H1 (cell line): Measurements from ENCODE around the gene PSMB3. TPM values are rescaled to one million over a fixed set of nuclear protein-coding genes. Genes with fewer than 3 reads are reported as not detected.

Source experiments
- CTCF ChIA-PET: fragments of 300-600 bp; sonication (Branson Sonifier 250); formaldehyde crosslinking; loops from one replicate; lab custom pipeline; 2021; ENCODE audit not compliant: partially characterized antibody; lab: Charles Lee
- POLR2A ChIA-PET: fragments of 300-600 bp; sonication (Branson Sonifier 250); formaldehyde crosslinking; loops from one replicate; lab custom pipeline; 2021; ENCODE audit warnings: inconsistent platforms; ENCODE audit not compliant: partially characterized antibody; lab: Charles Lee
- DNase-seq, 2 experiments: peaks; one replicate each; pipeline versions ENCODE4 v3.0.0 to v3.0.0-alpha.2; 2010 to 2022; ENCODE audit warnings: low spot score in 2 of 2, low read depth in 1 of 2, mixed read lengths in 1 of 2
- FAIRE-seq: peaks from 2 replicates; lab custom pipeline; 2011; peaks lifted over from hg19 to GRCh38; lab: Jason Lieb, UNC
- H2AFZ ChIP-seq: 2 replicates; pipeline ENCODE4 v1.8.1; 2012; ENCODE audit warnings: low read length, inconsistent platforms
- H2AK5ac ChIP-seq: 2 replicates; pipeline ENCODE4 v1.6.1; 2013; ENCODE audit warnings: low read depth, low read length
- H2BK120ac ChIP-seq: replicated peaks from 2 replicates; pipeline ENCODE3; 2013; ENCODE audit warnings: low read depth, low read length, inconsistent platforms
- H2BK12ac ChIP-seq: 2 replicates; pipeline ENCODE4 v1.6.1; 2013; ENCODE audit warnings: low read depth, low read length
- H2BK15ac ChIP-seq: 2 replicates; pipeline ENCODE4 v1.6.1; 2013; ENCODE audit warnings: low read length
- H2BK20ac ChIP-seq: 2 replicates; pipeline ENCODE4 v1.6.1; 2013; ENCODE audit warnings: low read length
- H2BK5ac ChIP-seq: 2 replicates; pipeline ENCODE4 v1.6.1; 2013; ENCODE audit warnings: low read depth, low read length
- H3K14ac ChIP-seq: 2 replicates; pipeline ENCODE4 v1.6.1; 2013; ENCODE audit warnings: inconsistent platforms; ENCODE audit not compliant: insufficient read length
- H3K18ac ChIP-seq: 2 replicates; pipeline ENCODE4 v1.6.1; 2013; ENCODE audit warnings: low read length; ENCODE audit errors: extremely low read depth
- H3K23ac ChIP-seq: 2 replicates; pipeline ENCODE4 v1.6.1; 2013; ENCODE audit warnings: inconsistent platforms; ENCODE audit not compliant: insufficient read length
- H3K23me2 ChIP-seq: 2 replicates; pipeline ENCODE4 v1.6.1; 2013; ENCODE audit warnings: low read depth, low read length
- H3K27ac ChIP-seq: 2 replicates; pipeline ENCODE4 v1.6.1; 2011; ENCODE audit warnings: low read depth, low read length, inconsistent platforms
- H3K27me3 ChIP-seq, 4 experiments: replicated peaks in 1 of 4; 1 replicate in 1 of 4; 2 replicates in 3 of 4; pipeline versions ENCODE4 v1.6.1 to v1.8.1; 2011 to 2013; ENCODE audit warnings: low read length in 3 of 4, mild to moderate bottlenecking in 3 of 4, inconsistent platforms in 2 of 4, mixed read lengths in 2 of 4, moderate library complexity in 1 of 4; ENCODE audit not compliant: control insufficient read depth in 3 of 4, insufficient read depth in 3 of 4; ENCODE audit errors: extremely low read depth in 1 of 4
- H3K36me3 ChIP-seq, 4 experiments: 2 replicates each; pipeline versions ENCODE4 v1.6.1 to v1.8.1; 2011 to 2013; ENCODE audit warnings: mild to moderate bottlenecking in 4 of 4, low read length in 3 of 4, moderate library complexity in 2 of 4, control low read depth in 1 of 4, inconsistent platforms in 1 of 4; ENCODE audit not compliant: insufficient read depth in 4 of 4, control insufficient read depth in 2 of 4
- H3K4ac ChIP-seq: replicated peaks from 2 replicates; pipeline ENCODE3; 2013; ENCODE audit warnings: low read length, low read depth, mixed read lengths, inconsistent platforms; ENCODE audit not compliant: insufficient read length
- H3K4me1 ChIP-seq, 4 experiments: replicated peaks in 1 of 4; 1 replicate in 1 of 4; 2 replicates in 3 of 4; pipeline versions ENCODE4 v1.6.1 to v1.8.1; 2011 to 2013; ENCODE audit warnings: low read length in 3 of 4, inconsistent platforms in 2 of 4, mixed read lengths in 1 of 4; ENCODE audit not compliant: insufficient read depth in 4 of 4, control insufficient read depth in 3 of 4
- H3K4me2 ChIP-seq, 2 experiments: 2 replicates each; pipeline versions ENCODE4 v1.6.1 to v1.8.1; 2011 to 2013; ENCODE audit warnings: low read depth in 2 of 2, low read length in 2 of 2, control low read depth in 1 of 2, inconsistent platforms in 1 of 2, mild to moderate bottlenecking in 1 of 2; ENCODE audit not compliant: insufficient read depth in 1 of 2
- H3K4me3 ChIP-seq, 4 experiments: fragments of 200-600, 300-600 bp in 1 of 4; sonication (generic), shearing (Covaris generic), sonication (Bioruptor Twin) in 1 of 4; 2 replicates each; pipeline versions ENCODE4 v1.5.1 to v1.8.1; 2011 to 2016; ENCODE audit warnings: low read length in 4 of 4, low read depth in 3 of 4, control low read depth in 2 of 4, inconsistent platforms in 2 of 4, mild to moderate bottlenecking in 2 of 4, mixed read lengths in 1 of 4, moderate library complexity in 1 of 4; ENCODE audit not compliant: insufficient read depth in 2 of 4; ENCODE audit errors: extremely low read depth in 1 of 4
- H3K56ac ChIP-seq: replicated peaks from 2 replicates; pipeline ENCODE3; 2013; ENCODE audit warnings: low read depth, mild to moderate bottlenecking, mixed read lengths, low read length, inconsistent platforms; ENCODE audit not compliant: insufficient read length
- H3K79me1 ChIP-seq: 2 replicates; pipeline ENCODE4 v1.6.1; 2013; ENCODE audit warnings: low read depth, low read length, control low read depth
- H3K79me2 ChIP-seq, 2 experiments: 2 replicates each; pipeline versions ENCODE4 v1.6.1 to v1.8.1; 2012 to 2013; ENCODE audit warnings: low read length in 2 of 2, mild to moderate bottlenecking in 2 of 2, inconsistent platforms in 1 of 2; ENCODE audit not compliant: insufficient read depth in 2 of 2, control insufficient read depth in 1 of 2
- H3K9ac ChIP-seq, 4 experiments: replicated peaks in 1 of 4; 1 replicate in 1 of 4; 2 replicates in 3 of 4; pipeline versions ENCODE4 v1.6.1 to v1.8.1; 2011 to 2013; ENCODE audit warnings: low read depth in 3 of 4, low read length in 3 of 4, control low read depth in 2 of 4, mild to moderate bottlenecking in 2 of 4, moderate library complexity in 2 of 4, inconsistent platforms in 1 of 4; ENCODE audit errors: extremely low read depth in 1 of 4
- H3K9me3 ChIP-seq, 2 experiments: 2 replicates each; pipeline versions ENCODE4 v1.6.1 to v1.8.1; 2012 to 2013; ENCODE audit warnings: mild to moderate bottlenecking in 2 of 2, moderate library complexity in 2 of 2, control low read depth in 1 of 2, inconsistent platforms in 1 of 2, low read depth in 1 of 2, low read length in 1 of 2, mixed read lengths in 1 of 2; ENCODE audit not compliant: insufficient read depth in 2 of 2
- H4K20me1 ChIP-seq, 2 experiments: replicated peaks in 1 of 2; 2 replicates each; pipeline versions ENCODE3 to v1.8.1; 2011 to 2013; ENCODE audit warnings: inconsistent platforms in 2 of 2, low read length in 2 of 2, mild to moderate bottlenecking in 1 of 2; ENCODE audit not compliant: insufficient read depth in 2 of 2, control insufficient read depth in 1 of 2
- H4K5ac ChIP-seq: 2 replicates; pipeline ENCODE4 v1.6.1; 2013; ENCODE audit warnings: low read length, low read depth, mixed read lengths, inconsistent platforms; ENCODE audit not compliant: insufficient read length
- H4K8ac ChIP-seq: 2 replicates; pipeline ENCODE4 v1.8.0; 2013; ENCODE audit warnings: mild to moderate bottlenecking, moderate library complexity, low read length, inconsistent platforms; ENCODE audit not compliant: insufficient read depth; ENCODE audit errors: extremely low read depth
- H4K91ac ChIP-seq: replicated peaks from 2 replicates; pipeline ENCODE3; 2013; ENCODE audit warnings: low read length, mixed read lengths, inconsistent platforms; ENCODE audit not compliant: insufficient read length
- ASH2L ChIP-seq: fragments of 200-600, 300-600 bp; sonication (generic); IDR thresholded peaks from one replicate; pipeline ENCODE4 v1.7.1; 2017; ENCODE audit warnings: low read length
- BACH1 ChIP-seq: IDR thresholded peaks from 2 replicates; pipeline ENCODE4 v1.6.1; 2012; ENCODE audit warnings: low read length, improper control_type of control experiment
- CTBP2 ChIP-seq: IDR thresholded peaks from 2 replicates; pipeline ENCODE4 v1.7.0; 2011; ENCODE audit warnings: borderline replicate concordance, mild to moderate bottlenecking, moderate library complexity, mixed read lengths, low read length; ENCODE audit not compliant: insufficient read depth, insufficient read length
- FOSL1 ChIP-seq: IDR thresholded peaks from 2 replicates; pipeline ENCODE4 v1.6.1; 2011; ENCODE audit warnings: mild to moderate bottlenecking, low read depth, low read length, moderate library complexity; ENCODE audit not compliant: insufficient read depth
- MAFK ChIP-seq: IDR thresholded peaks from 2 replicates; pipeline ENCODE4 v1.6.1; 2012; ENCODE audit warnings: low read depth, mild to moderate bottlenecking, improper control_type of control experiment, low read length
- POLR2A ChIP-seq, 2 experiments: IDR thresholded peaks; 1 replicate in 1 of 2; 2 replicates in 1 of 2; pipeline ENCODE4 v1.6.1; 2011; ENCODE audit warnings: low read depth in 2 of 2, low read length in 2 of 2, mild to moderate bottlenecking in 2 of 2; ENCODE audit errors: control extremely low read depth in 1 of 2
- SIN3A ChIP-seq, 2 experiments: IDR thresholded peaks in 1 of 2; conservative IDR thresholded peaks in 1 of 2; 2 replicates each; pipeline ENCODE4 v1.6.1; 2011 to 2012; ENCODE audit warnings: low read length in 2 of 2, improper control_type of control experiment in 1 of 2, low read depth in 1 of 2, mild to moderate bottlenecking in 1 of 2
- SP4 ChIP-seq: IDR thresholded peaks from 2 replicates; pipeline ENCODE4 v1.6.1; 2012; ENCODE audit warnings: low read length, inconsistent platforms
- SUZ12 ChIP-seq: fragments of 200-600 bp; sonication (generic); IDR thresholded peaks from 2 replicates; pipeline ENCODE4 v1.6.1; 2012; ENCODE audit warnings: mild to moderate bottlenecking, inconsistent platforms, low read length, moderate library complexity, mixed read lengths
- TAF1 ChIP-seq: IDR thresholded peaks from 2 replicates; pipeline ENCODE4 v1.6.1; 2011; ENCODE audit warnings: mild to moderate bottlenecking, low read depth, low read length
- WGBS, 2 experiments: shearing (Covaris generic) in 1 of 2; methylation state at CpG; one replicate each; pipeline versions ENCODE4 v1.1.6 to v1.1.7; 2013 to 2015; ENCODE audit warnings: low lambda C conversion rate in 2 of 2, mixed read lengths in 2 of 2, inconsistent platforms in 1 of 2, low coverage in 1 of 2, missing lambda C conversion rate in 1 of 2; ENCODE audit not compliant: insufficient replicate concordance in 2 of 2, insufficient coverage in 1 of 2, insufficient read length in 1 of 2; ENCODE audit errors: extremely low coverage in 1 of 2, missing lambda C conversion rate in 1 of 2; 5-methylcytosine and 5-hydroxymethylcytosine counted together
- polyA plus RNA-seq, 7 experiments: library from polyadenylated mRNA; depleted of rRNA in 3 of 7; stranded (reverse) in 5 of 7; unstranded in 2 of 7; fragments of >200 nt in 5 of 7; fragments of 200-250 nt in 2 of 7; gene quantifications; 1 replicate in 5 of 7; 2 replicates in 1 of 7; 4 replicates in 1 of 7; pipeline versions ENCODE4 v1.2.1 to v1.2.3, GENCODE V29; 2011 to 2013; ENCODE audit warnings: missing spikeins in 2 of 7, mixed read lengths in 2 of 7
- total RNA-seq: library from RNA; stranded (reverse); fragmentation: NEBNext Ultra II Directional; extraction: Animal tissue kit (Norgen Biotek cat#: 25700); gene quantifications from 2 replicates; pipeline ENCODE4 v1.2.1, GENCODE V29; 2021
- TF ChIP-seq, protein P1 (sequence below): IDR thresholded peaks from 2 replicates; pipeline ENCODE4 v1.6.1; 2012; ENCODE audit warnings: inconsistent platforms

The PSMB3 gene
- total and polyA plus RNA-seq, 2 of the 8 experiments (the other 6 are each of a cell fraction or from before 2014, with no cell fraction given) = 291 to 914 TPM

DNA sequence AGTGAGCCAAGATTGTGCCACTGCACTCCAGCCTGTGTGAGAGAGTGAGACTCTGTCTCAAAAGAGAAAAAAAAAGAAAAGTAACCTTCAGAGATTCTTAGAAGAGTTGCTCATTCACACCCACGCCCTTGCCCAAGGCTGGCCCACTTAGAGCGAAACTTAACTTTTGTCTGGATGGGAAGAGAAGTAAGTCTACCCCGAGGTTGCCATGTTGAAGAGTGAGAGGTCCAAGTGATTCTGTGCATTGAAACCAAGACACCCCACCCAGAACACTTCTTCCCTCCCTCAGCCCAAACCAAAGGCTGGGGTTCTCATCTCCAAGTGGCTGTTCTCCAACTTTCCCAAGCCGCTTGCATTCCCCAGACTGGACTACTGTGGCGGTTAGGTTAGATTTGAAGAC is 24.8 kb upstream of the PSMB3 start:
- TF ChIP-seq SP4 (no peak), ASH2L (no peak), MAFK (no peak), BACH1 (no peak), TAF1 (no peak), SUZ12 (no peak), POLR2A (IDR thresholded peaks at IDR 0.05; ENCODE audit: control extremely low read depth in 1 of 2, low read depth in 2 of 2, low read length in 2 of 2) (no peak), FOSL1 (no peak), SIN3A (conservative IDR thresholded peaks at IDR 0.05 in 1 of 2, IDR thresholded peaks at IDR 0.05 in 1 of 2; ENCODE audit: low read depth in 1 of 2, low read length in 2 of 2) (no peak), CTBP2 (no peak)
- TF ChIP-seq, protein P1, sequence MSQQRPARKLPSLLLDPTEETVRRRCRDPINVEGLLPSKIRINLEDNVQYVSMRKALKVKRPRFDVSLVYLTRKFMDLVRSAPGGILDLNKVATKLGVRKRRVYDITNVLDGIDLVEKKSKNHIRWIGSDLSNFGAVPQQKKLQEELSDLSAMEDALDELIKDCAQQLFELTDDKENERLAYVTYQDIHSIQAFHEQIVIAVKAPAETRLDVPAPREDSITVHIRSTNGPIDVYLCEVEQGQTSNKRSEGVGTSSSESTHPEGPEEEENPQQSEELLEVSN = no peak
- H2AFZ ChIP-seq = no peak overlapping the region
- H3K9me3 ChIP-seq = no peaks in the 10 kb centered on the region
- peaks cover 4 to 12% of the 10 kb centered on the region in 2 experiments for H4K20me1 ChIP-seq
- no peak overlapping the region for H3K14ac ChIP-seq
- H4K8ac ChIP-seq = no peak overlapping the region
- no peak overlapping the region for H2AK5ac ChIP-seq
- H3K36me3 ChIP-seq = no peaks in the 10 kb centered on the region; a peak in 1 of 8 replicates
- H3K79me1 ChIP-seq = no peaks in the 10 kb centered on the region
- H3K23me2 ChIP-seq = peaks cover 9% of the 10 kb centered on the region; the same call in 1 of the 2 replicates
- no peak for FAIRE-seq
- POLR2A ChIA-PET = interaction anchor here (0.7 to 7.0 kb wide), 6 partner anchors 9 to 105 kb away, joined by 3 to 40 read pairs (median 8); partner anchors contain the start of gene MLLT6
- CTCF ChIA-PET = interaction anchor here (0.6 to 2.0 kb wide), 9 partner anchors 12 to 903 kb away, joined by 3 to 14 read pairs (median 5); no protein-coding TSS in a partner anchor
- H3K4ac ChIP-seq = no peak overlapping the region
- no peak for DNase-seq
- no peak overlapping the region for H3K9ac ChIP-seq
- H3K23ac ChIP-seq = no peak overlapping the region
- no peak overlapping the region for H2BK120ac ChIP-seq
- no peak overlapping the region for H2BK12ac ChIP-seq
- H4K91ac ChIP-seq = no peak overlapping the region
- H3K18ac ChIP-seq = no peak overlapping the region
- no peak overlapping the region for H3K56ac ChIP-seq
- H3K27ac ChIP-seq = no peak overlapping the region
- no peak overlapping the region for H3K4me3 ChIP-seq
- no peak overlapping the region for H2BK5ac ChIP-seq
- H2BK20ac ChIP-seq = no peak overlapping the region
- no peak overlapping the region for H2BK15ac ChIP-seq
- no peak overlapping the region for H3K4me2 ChIP-seq
- no peaks in the 10 kb centered on the region for H3K79me2 ChIP-seq
- H4K5ac ChIP-seq = no peak overlapping the region
- peaks cover 0 to 17% (median 7%) of the 10 kb centered on the region in 4 experiments; a peak in 3 of 7 replicates for H3K27me3 ChIP-seq
- 97% methylated on average over 5 of the region's 5 CpGs; no CpG with 5 or more reads in 1 of the 2 experiments for WGBS, 2 experiments
- H3K4me1 ChIP-seq = peaks cover 0 to 10% (median 5%) of the 10 kb centered on the region in 4 experiments; a peak in 5 of 7 replicates
